Measurements from ENCODE around the gene WDR87. TPM values are rescaled to one million over a fixed set of nuclear protein-coding genes. Genes with fewer than 3 reads are reported as not detected.
"Not testable (repeated sequence)": the region's sequence is repeated elsewhere in the genome, so short reads cannot be mapped to it uniquely, and the experiment has no call there.

WDR87 gene
- polyA plus RNA-seq, 1 experiment: not detected

DNA sequence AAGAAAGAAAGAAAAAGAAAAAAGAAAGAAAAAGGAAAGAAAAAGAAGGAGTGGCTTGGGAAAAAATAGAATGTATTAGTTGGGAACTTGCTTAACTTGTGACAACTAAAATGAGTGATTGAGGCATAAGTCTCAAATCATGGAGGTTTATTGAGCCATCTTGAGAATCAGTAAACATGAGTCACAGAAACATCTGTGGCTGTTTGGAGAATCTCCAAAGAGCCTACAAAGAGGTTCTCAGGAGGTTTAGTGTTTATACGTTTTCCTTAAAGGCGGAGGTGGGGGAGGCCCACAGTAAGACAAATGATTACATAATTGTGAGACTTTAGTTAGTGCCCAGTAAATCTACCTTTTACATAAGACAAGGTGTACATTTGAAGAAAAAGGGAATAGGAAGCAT is 38.6 kb downstream of the WDR87 start:
- CTCF ChIA-PET: no interaction called here
- POLR2A ChIA-PET: no interaction called here

DNA sequence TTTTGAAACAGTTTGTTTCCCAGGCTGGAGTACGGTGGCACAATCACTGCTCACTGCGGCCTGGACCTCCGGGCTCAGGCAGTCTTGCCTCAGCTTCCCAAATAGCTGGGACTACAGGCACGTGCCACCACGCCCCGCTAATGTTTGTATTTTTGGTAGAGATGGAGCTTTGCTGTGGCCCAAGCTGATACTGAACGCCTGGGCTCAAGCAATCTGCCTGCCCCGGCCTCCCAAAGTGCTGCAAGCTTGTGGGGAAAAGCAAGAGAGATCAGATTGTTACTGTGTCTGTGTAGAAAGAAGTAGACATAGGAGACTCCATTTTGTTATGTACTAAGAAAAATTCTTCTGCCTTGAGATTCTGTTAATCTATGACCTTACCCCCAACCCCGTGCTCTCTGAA is 40.5 kb downstream of the WDR87 start:
- H3K27me3 ChIP-seq (ENCODE audit: control insufficient read depth, insufficient read depth, low read length); H3K4me3 ChIP-seq (ENCODE audit: low read depth, low read length); DNase-seq (ENCODE audit: low read depth, low spot score); CTCF ChIA-PET; POLR2A ChIA-PET; H3K27ac ChIP-seq (ENCODE audit: low read depth, low read length): not testable (repeated sequence)
- peaks cover 12% of the 10 kb centered on the region for H3K9me3 ChIP-seq (ENCODE audit: control insufficient read depth, insufficient read depth, low read length)

More for the DNA sequence above, 38.6 kb downstream of the WDR87 start:
- TF ChIP-seq, protein P1, sequence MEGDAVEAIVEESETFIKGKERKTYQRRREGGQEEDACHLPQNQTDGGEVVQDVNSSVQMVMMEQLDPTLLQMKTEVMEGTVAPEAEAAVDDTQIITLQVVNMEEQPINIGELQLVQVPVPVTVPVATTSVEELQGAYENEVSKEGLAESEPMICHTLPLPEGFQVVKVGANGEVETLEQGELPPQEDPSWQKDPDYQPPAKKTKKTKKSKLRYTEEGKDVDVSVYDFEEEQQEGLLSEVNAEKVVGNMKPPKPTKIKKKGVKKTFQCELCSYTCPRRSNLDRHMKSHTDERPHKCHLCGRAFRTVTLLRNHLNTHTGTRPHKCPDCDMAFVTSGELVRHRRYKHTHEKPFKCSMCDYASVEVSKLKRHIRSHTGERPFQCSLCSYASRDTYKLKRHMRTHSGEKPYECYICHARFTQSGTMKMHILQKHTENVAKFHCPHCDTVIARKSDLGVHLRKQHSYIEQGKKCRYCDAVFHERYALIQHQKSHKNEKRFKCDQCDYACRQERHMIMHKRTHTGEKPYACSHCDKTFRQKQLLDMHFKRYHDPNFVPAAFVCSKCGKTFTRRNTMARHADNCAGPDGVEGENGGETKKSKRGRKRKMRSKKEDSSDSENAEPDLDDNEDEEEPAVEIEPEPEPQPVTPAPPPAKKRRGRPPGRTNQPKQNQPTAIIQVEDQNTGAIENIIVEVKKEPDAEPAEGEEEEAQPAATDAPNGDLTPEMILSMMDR (IDR thresholded peaks at IDR 0.05; ENCODE audit: low read depth, low read length): no peak
- Histone ChIP-seq H3K9me3 (ENCODE audit: control insufficient read depth, insufficient read depth, low read length) (peaks cover 8% of the 10 kb centered on the region; the same call in 1 of the 2 replicates), H3K27me3 (ENCODE audit: control insufficient read depth, insufficient read depth, low read length) (no peaks in the 10 kb centered on the region), H3K27ac (ENCODE audit: low read depth, low read length) (no peak overlapping the region), H3K4me3 (ENCODE audit: low read depth, low read length) (no peak overlapping the region)
- DNase-seq (ENCODE audit: low read depth, low spot score): peak; percentile 53

DNA sequence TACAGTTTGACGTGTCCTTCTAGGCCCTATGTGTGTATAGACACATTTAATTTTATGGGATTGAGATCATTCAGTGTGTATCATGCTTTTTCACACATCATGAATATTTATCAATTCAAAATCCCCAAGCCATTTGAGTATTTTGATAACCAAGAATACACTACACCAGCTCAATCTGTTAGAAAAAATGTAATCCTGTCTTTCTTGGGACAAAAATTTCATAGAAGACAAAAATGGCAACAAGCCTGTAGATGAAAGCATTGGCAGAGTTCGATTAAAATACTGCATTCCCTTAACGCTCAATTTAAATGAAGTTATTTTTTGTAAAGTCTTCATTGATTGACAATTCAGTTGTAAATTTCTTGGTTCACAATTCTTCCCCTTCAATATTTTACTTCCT is 41.9 kb downstream of the WDR87 start:
- no peak overlapping the region for H3K27ac ChIP-seq (ENCODE audit: low read depth, low read length)
- POLR2A ChIA-PET: no interaction called here
- CTCF ChIA-PET: no interaction called here
- H3K27me3 ChIP-seq (ENCODE audit: control insufficient read depth, insufficient read depth, low read length): no peaks in the 10 kb centered on the region
- no peak overlapping the region for H3K4me3 ChIP-seq (ENCODE audit: low read depth, low read length)
- TF ChIP-seq, protein P1 (IDR thresholded peaks at IDR 0.05; ENCODE audit: low read depth, low read length): no peak
- DNase-seq (ENCODE audit: low read depth, low spot score): no peak
- peaks cover 9% of the 10 kb centered on the region for H3K9me3 ChIP-seq (ENCODE audit: control insufficient read depth, insufficient read depth, low read length)

DNA sequence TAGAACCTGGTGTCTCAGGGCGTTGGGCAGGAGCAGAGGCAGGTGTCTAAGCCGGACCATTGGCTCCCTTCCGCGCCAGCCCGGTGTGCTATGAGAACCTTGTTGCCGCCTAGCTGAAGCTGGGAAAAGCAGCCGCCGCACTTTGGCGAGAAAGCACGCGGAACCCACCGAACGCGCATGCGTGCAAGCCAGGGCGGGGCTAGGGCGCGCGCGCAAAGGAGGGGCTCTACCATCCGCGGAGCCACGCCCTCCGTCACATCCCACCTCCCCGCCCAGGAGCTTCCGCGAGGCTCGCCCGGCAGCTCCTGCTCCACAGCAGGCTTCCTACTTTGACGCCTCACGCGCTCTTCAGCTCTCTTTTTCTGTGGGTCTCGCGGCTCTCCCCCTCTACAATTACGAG is 51.3 kb downstream of the WDR87 start:
- peaks cover 30% of the 10 kb centered on the region for H3K9me3 ChIP-seq (ENCODE audit: control insufficient read depth, insufficient read depth, low read length)
- POLR2A ChIA-PET: no interaction called here
- H3K27me3 ChIP-seq (ENCODE audit: control insufficient read depth, insufficient read depth, low read length): no peaks in the 10 kb centered on the region
- no peak for DNase-seq (ENCODE audit: low read depth, low spot score)
- CTCF ChIA-PET: no interaction called here
- TF ChIP-seq, protein P1 (IDR thresholded peaks at IDR 0.05; ENCODE audit: low read depth, low read length): no peak
- H3K27ac ChIP-seq (ENCODE audit: low read depth, low read length): no peak overlapping the region
- H3K4me3 ChIP-seq (ENCODE audit: low read depth, low read length): no peak overlapping the region

- Histone ChIP-seq H3K9me3 (ENCODE audit: control insufficient read depth, insufficient read depth, low read length) (no peaks in the 10 kb centered on the region; the same call in none of the 2 replicates), H3K27me3 (ENCODE audit: control insufficient read depth, insufficient read depth, low read length) (no peaks in the 10 kb centered on the region), H3K4me3 (ENCODE audit: low read depth, low read length) (no peak overlapping the region), H3K27ac (ENCODE audit: low read depth, low read length) (no peak overlapping the region)
- no peak for DNase-seq (ENCODE audit: low read depth, low spot score)
- ChIA-PET POLR2A (no interaction called here), CTCF (no interaction called here)
- TF ChIP-seq, protein P1 (IDR thresholded peaks at IDR 0.05; ENCODE audit: low read depth, low read length): no peak
Measured at GRCh38 chr19:37845932-37846331, 60.5 kb downstream of the WDR87 start.

Other genes starting within 250 kb of the WDR87 start
- 2.8 and 3.0 TPM in 2 replicates for gene ZNF607, start 186.8 kb downstream of the WDR87 start, polyA plus RNA-seq (2011; rRNA removed)
- 2.3 and 3.0 TPM in 2 replicates for gene ZNF573, start 127.0 kb downstream of the WDR87 start, polyA plus RNA-seq (2011; rRNA removed)
- 4.9 and 9.4 TPM in 2 replicates for gene SIPA1L3, start 614 bp upstream of the WDR87 start, polyA plus RNA-seq (2011; rRNA removed)